Common myeloid progenitor, CD34-positive (primary cell): ENCODE data around the gene TAS1R1.

Source experiments
- CTCF ChIA-PET: fragments of 350-600 bp; sonication (Branson Sonifier 250); formaldehyde crosslinking; loops from one replicate; lab custom pipeline; 2021; ENCODE audit warnings: antibody characterized with exemption; lab: Charles Lee
- POLR2A ChIA-PET: fragments of 350-600 bp; sonication (Branson Sonifier 250); formaldehyde crosslinking; loops from one replicate; lab custom pipeline; 2021; ENCODE audit warnings: antibody characterized with exemption; lab: Charles Lee
- DNase-seq, 3 donors: peaks; one replicate each; pipeline versions ENCODE4 v3.0.0 to v3.0.0-alpha.2; 2013
- H3K27ac ChIP-seq, 2 experiments: 1 replicate in 1 of 2; 2 replicates in 1 of 2; pipeline ENCODE4 v1.7.0; 2013; ENCODE audit warnings: inconsistent platforms in 2 of 2, low read length in 2 of 2, mild to moderate bottlenecking in 2 of 2, low read depth in 1 of 2, moderate library complexity in 1 of 2; ENCODE audit not compliant: severe bottlenecking in 2 of 2, insufficient read depth in 1 of 2, poor library complexity in 1 of 2
- H3K27me3 ChIP-seq, 5 experiments: replicated peaks in 2 of 5; 1 replicate in 3 of 5; 2 replicates in 2 of 5; pipeline versions ENCODE4 v1.6.1 to v1.7.0; 2013; ENCODE audit warnings: low read length in 4 of 5, mild to moderate bottlenecking in 2 of 5, moderate library complexity in 2 of 5, inconsistent platforms in 1 of 5; ENCODE audit not compliant: insufficient read depth in 5 of 5, control insufficient read depth in 4 of 5
- H3K36me3 ChIP-seq, 4 experiments: 1 replicate in 2 of 4; 2 replicates in 2 of 4; pipeline versions ENCODE4 v1.6.1 to v1.7.0; 2013; ENCODE audit warnings: low read length in 3 of 4, control low read depth in 1 of 4, mild to moderate bottlenecking in 1 of 4; ENCODE audit not compliant: control insufficient read depth in 4 of 4, insufficient read depth in 4 of 4
- H3K4me1 ChIP-seq, 4 experiments: 1 replicate in 3 of 4; 2 replicates in 1 of 4; pipeline versions ENCODE4 v1.6.1 to v1.7.1; 2013; ENCODE audit warnings: low read length in 3 of 4, mild to moderate bottlenecking in 3 of 4, control low read depth in 1 of 4, inconsistent platforms in 1 of 4, moderate library complexity in 1 of 4; ENCODE audit not compliant: control insufficient read depth in 4 of 4, insufficient read depth in 4 of 4; ENCODE audit errors: control extremely low read depth in 1 of 4
- H3K4me3 ChIP-seq, 7 experiments: 1 replicate in 4 of 7; 2 replicates in 3 of 7; pipeline versions ENCODE4 v1.5.1 to v1.7.0; 2013; ENCODE audit warnings: mild to moderate bottlenecking in 7 of 7, low read length in 6 of 7, moderate library complexity in 6 of 7, inconsistent platforms in 2 of 7, low read depth in 2 of 7, control low read depth in 1 of 7; ENCODE audit not compliant: insufficient read depth in 4 of 7, control insufficient read depth in 1 of 7; ENCODE audit errors: extremely low read depth in 1 of 7
- H3K9me3 ChIP-seq, 5 experiments: 1 replicate in 4 of 5; 2 replicates in 1 of 5; pipeline versions ENCODE4 v1.6.1 to v1.7.1; 2013; ENCODE audit warnings: low read length in 4 of 5, mild to moderate bottlenecking in 2 of 5, inconsistent platforms in 1 of 5, low read depth in 1 of 5, moderate library complexity in 1 of 5; ENCODE audit not compliant: control insufficient read depth in 4 of 5, insufficient read depth in 2 of 5; ENCODE audit errors: control extremely low read depth in 1 of 5
- WGBS: methylation state at CpG from one replicate; pipeline ENCODE4 v1.1.5; 2013; ENCODE audit not compliant: insufficient coverage; 5-methylcytosine and 5-hydroxymethylcytosine counted together

TAS1R1 gene

GRCh38 chr1:6508154-6508815 is 46.8 kb upstream of the TAS1R1 start:
- H3K27ac ChIP-seq: no peak overlapping the region
- ChIA-PET POLR2A (no interaction called here), CTCF (interaction anchor here (0.9 kb wide), 1 partner anchor 20 kb away, joined by 5 read pairs; no protein-coding TSS in a partner anchor)
- H3K4me3 ChIP-seq: no peak overlapping the region
- H3K4me1 ChIP-seq: peaks cover 0 to 47% (median 23%) of the 10 kb centered on the region in 4 experiments
- H3K9me3 ChIP-seq: no peaks in the 10 kb centered on the region
- WGBS: 94% methylated on average over 14 of the region's 18 CpGs
- no peaks in the 10 kb centered on the region for H3K27me3 ChIP-seq
- no peak for DNase-seq
- no peaks in the 10 kb centered on the region for H3K36me3 ChIP-seq

GRCh38 chr1:6508816-6509189 is 46.3 kb upstream of the TAS1R1 start:
- Histone ChIP-seq H3K9me3 (no peaks in the 10 kb centered on the region), H3K4me3 (peak overlapping the region in 1 of 7 experiments; percentile 4), H3K4me1 (peaks cover 0 to 47% (median 23%) of the 10 kb centered on the region in 4 experiments), H3K36me3 (no peaks in the 10 kb centered on the region), H3K27ac (no peak overlapping the region), H3K27me3 (no peaks in the 10 kb centered on the region)
- ChIA-PET POLR2A (no interaction called here), CTCF (interaction anchor here (0.6 to 0.9 kb wide), 2 partner anchors 20 to 100 kb away, joined by 3 to 5 read pairs; no protein-coding TSS in a partner anchor)
- WGBS: 94% methylated on average over 11 of the region's 11 CpGs
- DNase-seq: no peak

GRCh38 chr1:6509220-6509918 is 45.7 kb upstream of the TAS1R1 start:
- 27% methylated on average over 15 of the region's 20 CpGs for WGBS
- H3K36me3 ChIP-seq: no peaks in the 10 kb centered on the region
- peaks cover 0 to 47% (median 23%) of the 10 kb centered on the region in 4 experiments for H3K4me1 ChIP-seq
- no peaks in the 10 kb centered on the region for H3K27me3 ChIP-seq
- no peak overlapping the region for H3K27ac ChIP-seq
- no peaks in the 10 kb centered on the region for H3K9me3 ChIP-seq
- DNase-seq: peak in 2 of 3 donors; percentile 62 to 72
- H3K4me3 ChIP-seq: peak overlapping the region in 1 of 7 experiments; percentile 4
- ChIA-PET POLR2A (no interaction called here), CTCF (interaction anchor here (0.6 to 1.2 kb wide), 3 partner anchors 11 to 99 kb away, joined by 3 to 5 read pairs (median 3); no protein-coding TSS in a partner anchor)

GRCh38 chr1:6509919-6510291 is 45.2 kb upstream of the TAS1R1 start:
- H3K9me3 ChIP-seq: no peaks in the 10 kb centered on the region
- ChIA-PET POLR2A (no interaction called here), CTCF (interaction anchor here (1.2 kb wide), 1 partner anchor 11 kb away, joined by 3 read pairs; no protein-coding TSS in a partner anchor)
- H3K4me3 ChIP-seq: no peak overlapping the region
- no peaks in the 10 kb centered on the region for H3K36me3 ChIP-seq
- no peak overlapping the region for H3K27ac ChIP-seq
- 87% methylated on average over 8 of the region's 10 CpGs for WGBS
- peaks cover 0 to 47% (median 23%) of the 10 kb centered on the region in 4 experiments for H3K4me1 ChIP-seq
- H3K27me3 ChIP-seq: no peaks in the 10 kb centered on the region
- no peak for DNase-seq

GRCh38 chr1:6510493-6510892 is 44.6 kb upstream of the TAS1R1 start:
- H3K4me3 ChIP-seq: no peak overlapping the region
- peaks cover 0 to 47% (median 23%) of the 10 kb centered on the region in 4 experiments for H3K4me1 ChIP-seq
- POLR2A ChIA-PET: no interaction called here
- no peaks in the 10 kb centered on the region for H3K9me3 ChIP-seq
- WGBS: 90% methylated on average over 6 of the region's 6 CpGs
- no peaks in the 10 kb centered on the region for H3K36me3 ChIP-seq
- no peaks in the 10 kb centered on the region for H3K27me3 ChIP-seq
- H3K27ac ChIP-seq: no peak overlapping the region
- CTCF ChIA-PET: interaction anchor here (1.2 kb wide), 1 partner anchor 12 kb away, joined by 3 read pairs; no protein-coding TSS in a partner anchor
- DNase-seq: no peak

- Histone ChIP-seq H3K4me3 (no peak overlapping the region), H3K9me3 (no peaks in the 10 kb centered on the region), H3K36me3 (no peaks in the 10 kb centered on the region), H3K27me3 (no peaks in the 10 kb centered on the region), H3K27ac (no peak overlapping the region), H3K4me1 (peaks cover 0 to 47% (median 23%) of the 10 kb centered on the region in 4 experiments)
- POLR2A ChIA-PET: no interaction called here
- no peak for DNase-seq
- 84% methylated on average over 5 of the region's 6 CpGs for WGBS
- CTCF ChIA-PET: interaction anchor here (1.2 kb wide), 1 partner anchor 12 kb away, joined by 3 read pairs; no protein-coding TSS in a partner anchor
These were observed 44.1 kb upstream of the TAS1R1 start for GRCh38 chr1:6511056-6511455.
